GM19328 (cell line): Measurements from ENCODE around the gene IPMK.
"Not testable (repeated sequence)": the region's sequence is repeated elsewhere in the genome, so short reads cannot be mapped to it uniquely, and the experiment has no call there.

Experiments
- ATAC-seq: cut with Tn5 transposase; IDR thresholded peaks from one replicate; pipeline ENCODE4 v1.9.1; 2021; ENCODE audit warnings: mild to moderate bottlenecking, moderate library complexity; ENCODE audit not compliant: unreplicated experiment

The IPMK gene

DNA sequence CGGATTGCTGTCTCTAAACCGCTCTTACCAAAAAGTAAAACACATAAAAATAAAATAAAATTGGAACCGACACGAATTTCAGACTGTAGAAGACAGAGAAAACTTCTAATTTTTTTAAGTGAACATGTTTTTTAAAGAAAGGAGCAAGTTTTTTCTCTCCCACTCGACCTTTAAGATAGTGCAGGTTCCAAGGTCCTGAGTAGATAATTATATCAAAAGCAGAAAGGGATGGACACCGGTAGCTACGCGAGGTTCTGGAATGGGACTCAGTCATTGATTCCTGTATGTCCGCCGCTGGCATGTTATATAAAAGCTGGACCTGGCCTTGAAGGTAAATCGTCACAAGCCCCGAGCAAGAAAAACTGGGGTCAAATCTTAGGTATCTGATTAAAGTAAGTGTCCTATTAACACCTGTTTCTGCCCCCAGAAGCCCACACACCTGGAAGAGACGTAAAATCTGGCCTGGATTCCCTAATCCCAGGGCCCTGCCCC is 806 bp upstream of the IPMK start:
- peak; percentile 0 for ATAC-seq

DNA sequence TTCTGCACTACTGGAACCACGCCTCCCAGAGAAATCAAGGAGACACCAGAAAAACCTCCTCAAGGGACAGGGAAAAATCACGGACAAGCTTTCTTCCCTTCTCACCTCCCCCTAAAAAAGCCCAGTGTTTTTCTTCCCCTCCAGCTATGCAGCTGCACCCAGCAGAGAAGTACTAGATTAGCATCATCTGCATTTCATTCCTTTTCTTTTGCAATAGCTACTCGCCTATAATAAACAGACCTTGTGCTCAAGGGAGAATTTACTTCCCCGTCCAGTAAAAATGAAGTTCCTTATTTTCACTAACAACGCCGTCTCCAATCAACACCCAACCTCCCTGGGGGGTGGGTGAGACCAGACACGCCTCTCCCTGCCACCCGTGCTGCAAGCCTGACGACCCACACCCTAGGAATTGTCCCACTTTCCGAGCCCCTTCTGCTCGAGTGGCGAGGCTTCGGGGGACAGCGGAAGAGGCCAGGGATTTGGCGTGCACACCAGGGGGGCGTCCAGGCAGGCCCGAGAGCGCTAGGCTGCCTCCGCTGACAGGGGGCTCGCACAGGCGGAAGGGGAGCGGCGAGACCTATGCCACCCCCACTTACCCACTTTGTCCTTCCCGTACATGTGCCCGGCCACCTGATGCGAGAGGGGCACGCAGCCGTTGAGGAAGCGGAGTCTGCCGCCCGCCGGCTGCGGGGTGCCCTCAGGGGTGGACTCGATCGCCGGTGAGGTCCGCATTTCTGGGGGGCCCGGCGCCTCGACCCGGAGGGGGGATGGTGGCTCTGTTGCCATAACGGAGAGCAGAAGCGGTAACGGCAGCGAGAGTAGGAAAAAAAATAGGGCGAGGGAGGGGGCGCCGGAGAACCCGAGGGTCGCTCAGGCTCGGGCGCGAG is 625 bp downstream of the IPMK start:
- peak; percentile 2 for ATAC-seq

DNA sequence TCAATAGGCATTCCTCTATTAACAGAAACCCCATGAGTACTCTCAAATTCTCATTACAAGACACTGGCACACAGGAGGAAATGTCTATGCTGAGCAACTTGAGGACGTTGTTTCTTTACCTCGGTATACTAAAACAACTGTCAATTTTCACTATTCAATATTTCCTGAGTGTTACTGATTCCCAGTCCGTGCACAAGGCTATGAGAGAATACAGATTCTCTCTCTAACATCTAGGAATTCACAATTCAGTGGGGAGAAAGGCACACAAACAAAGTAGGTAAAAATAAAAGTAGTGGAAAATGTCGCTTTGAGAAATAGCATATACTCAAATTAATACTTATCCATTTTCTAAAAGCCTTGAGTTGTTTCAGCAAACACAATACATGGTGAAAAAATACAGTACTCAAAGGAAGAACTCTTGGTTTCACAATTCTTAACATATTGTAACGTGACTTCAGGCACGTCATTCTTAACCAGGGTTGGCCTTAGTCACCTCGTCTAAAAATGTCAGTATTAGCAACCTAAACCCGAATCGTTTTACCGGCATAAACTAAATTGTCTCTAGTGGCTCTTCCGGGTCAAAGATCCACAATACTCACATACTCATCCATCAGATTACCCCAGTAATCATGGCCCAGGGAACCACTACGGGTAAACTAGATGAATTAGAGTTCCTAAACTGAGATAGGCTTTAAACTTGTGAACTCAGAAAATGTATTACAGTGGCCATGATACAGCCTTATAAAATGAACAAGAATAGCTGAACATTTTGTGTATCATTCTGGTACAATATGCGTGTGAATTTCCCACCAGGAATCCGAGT is 1.5 kb downstream of the IPMK start:
- ATAC-seq = no peak

DNA sequence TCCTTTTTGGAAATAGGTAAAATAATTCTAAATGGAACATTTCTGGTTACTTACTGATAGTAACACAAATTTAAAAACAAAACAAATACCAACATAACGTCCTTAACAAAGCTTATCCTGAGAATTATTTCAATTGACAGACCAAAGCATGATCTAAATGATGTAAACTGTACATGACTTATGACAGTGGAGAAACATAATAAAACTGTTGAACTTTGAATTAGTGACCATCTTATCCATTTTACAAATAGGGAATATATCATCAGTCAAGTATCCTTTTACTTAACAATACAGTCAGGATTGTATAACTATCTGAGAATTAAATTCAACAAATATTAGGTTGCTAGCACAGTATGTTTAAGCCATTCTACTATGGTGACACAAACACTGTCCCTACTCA is 2.4 kb downstream of the IPMK start:
- ATAC-seq = no peak

DNA sequence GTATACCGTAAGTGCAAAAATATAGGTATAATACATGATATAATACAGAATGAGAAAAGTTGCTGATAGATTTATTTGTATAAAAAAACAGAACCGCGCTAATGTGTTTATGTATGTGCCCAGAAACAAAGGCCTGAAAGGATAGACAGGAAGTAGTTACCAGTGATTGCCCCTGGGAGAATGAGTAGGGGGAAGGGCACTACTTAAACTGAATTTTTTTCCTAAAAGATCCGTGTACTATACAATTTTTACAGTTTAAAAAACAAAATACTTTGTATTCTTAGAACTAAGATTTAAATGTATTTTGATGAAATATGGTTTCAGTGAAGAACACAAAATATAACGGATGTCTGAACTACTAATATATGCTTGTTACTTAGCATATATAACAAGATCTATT is 2.9 kb downstream of the IPMK start:
- no peak for ATAC-seq

DNA sequence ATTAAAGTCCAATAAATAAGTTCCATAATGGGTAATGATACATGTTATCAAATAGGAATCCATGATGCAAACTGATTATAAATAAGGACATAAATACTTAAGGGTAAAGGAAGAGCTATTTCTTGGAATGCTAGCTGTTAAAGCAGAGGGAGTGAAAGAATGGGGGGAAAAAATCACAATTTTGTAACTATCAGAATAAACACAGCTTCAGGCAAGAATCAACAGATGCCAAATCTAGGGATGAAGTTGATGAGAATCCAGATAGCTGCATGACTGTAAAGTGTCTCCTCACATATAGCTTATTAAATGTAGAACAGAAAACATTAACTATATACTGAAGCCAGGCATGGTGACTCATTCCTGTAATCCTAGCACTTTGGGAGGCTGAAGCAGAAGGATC is 4.9 kb downstream of the IPMK start:
- ATAC-seq = no peak

DNA sequence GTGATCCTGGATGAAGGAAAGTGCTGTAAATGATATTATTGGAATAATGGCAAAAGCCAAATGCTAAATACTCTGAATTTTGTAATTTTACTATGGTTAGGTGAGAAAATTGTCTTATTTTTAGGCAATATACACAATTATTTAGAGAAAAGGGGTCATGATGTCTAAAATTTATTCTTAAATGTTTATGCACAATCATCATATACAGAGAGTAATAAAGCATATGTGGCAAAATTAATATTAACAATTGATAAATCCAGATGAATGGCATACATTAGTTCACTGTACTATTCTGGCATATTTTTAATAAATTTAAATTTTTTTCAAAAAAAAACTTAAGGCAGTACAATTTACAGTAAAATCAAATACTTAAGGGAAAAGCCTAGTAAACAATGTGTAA is 7.4 kb downstream of the IPMK start:
- no peak for ATAC-seq

DNA sequence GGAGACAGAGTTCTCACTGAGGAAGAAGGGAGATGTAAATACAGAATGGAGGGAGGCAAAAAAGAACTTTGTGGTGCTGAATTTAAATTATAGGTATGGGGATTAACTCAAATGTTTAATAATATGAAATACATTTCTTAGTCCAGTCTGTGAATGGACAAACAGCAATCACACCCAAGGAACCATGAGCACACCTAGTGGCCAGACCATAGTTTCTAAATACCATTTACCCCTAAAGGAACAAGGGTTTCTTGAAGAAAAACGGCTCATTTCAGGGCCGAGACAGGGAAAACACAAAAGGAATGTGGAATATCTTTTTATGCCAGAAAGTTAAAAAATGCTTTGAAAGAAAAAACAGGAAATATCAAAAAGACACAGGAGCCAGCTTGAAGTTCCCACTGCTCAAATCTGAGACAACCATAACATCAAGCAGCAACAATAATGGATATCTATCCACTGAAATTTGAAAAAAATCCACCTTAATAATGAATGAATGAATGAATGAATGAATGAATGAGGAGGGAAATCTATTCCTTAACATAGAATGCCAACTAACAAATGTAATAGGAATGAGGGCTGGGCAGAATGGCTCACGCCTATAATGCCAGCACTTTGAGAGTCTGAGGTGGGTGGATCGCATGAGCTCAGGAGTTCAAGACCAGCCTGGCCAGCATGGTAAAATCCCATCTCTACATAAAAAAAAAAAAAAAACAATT is 8.6 kb downstream of the IPMK start:
- ATAC-seq = no peak

DNA sequence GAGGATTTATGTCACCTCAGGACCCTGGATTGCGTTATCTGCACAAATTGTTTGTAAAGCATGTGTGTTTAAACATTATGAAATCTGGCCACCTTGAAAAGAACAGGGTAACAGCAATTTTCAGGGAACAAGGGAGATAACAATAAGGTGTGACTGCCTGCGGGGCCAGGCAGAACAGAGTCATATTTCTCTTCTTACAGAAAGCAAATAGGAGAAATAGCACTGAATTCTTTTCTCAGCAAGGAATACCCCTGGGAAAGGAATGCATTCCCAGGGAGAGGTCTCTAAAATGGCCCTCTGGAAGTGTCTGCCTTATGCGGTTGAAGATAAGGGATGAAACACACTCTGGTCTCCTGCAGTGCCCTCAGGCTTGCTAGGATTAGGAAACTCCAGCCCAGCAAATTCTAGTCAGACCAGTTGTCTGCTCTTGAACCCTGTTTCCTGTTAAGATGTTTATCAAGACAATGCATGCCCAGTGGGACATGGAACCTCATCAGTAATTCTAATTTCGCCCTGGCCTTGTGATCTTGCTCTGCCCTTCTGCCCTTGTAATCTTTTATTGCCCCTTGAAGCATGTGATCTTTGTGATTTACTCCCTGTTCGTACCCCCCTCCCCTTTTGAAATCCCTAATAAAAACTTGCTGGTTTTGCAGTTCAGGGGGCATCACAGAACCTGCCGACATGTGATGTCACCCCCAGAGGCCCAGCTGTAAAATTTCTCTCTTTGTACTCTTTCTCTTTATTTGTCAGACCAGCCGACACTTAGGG is 11.5 kb downstream of the IPMK start:
- ATAC-seq = not testable (repeated sequence)

DNA sequence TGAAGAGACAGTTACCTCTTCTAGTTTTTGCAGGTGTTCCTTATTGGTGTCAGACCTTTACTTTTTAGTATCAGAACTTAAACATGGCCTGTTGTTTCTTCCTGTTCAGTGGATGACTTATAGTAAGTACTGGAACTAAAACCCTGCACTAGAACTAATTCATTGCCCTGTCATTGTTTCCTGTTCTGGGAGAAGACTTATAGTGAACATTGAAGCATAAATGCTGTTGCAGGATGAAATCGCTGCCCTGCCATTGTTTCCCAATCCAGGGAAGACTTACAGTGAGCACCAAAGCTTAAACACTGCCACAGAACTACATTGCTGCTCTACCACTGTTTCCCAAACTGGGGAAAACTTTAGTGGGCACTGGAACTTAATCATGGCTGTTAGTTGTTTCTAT is 13.1 kb downstream of the IPMK start:
- no peak for ATAC-seq

DNA sequence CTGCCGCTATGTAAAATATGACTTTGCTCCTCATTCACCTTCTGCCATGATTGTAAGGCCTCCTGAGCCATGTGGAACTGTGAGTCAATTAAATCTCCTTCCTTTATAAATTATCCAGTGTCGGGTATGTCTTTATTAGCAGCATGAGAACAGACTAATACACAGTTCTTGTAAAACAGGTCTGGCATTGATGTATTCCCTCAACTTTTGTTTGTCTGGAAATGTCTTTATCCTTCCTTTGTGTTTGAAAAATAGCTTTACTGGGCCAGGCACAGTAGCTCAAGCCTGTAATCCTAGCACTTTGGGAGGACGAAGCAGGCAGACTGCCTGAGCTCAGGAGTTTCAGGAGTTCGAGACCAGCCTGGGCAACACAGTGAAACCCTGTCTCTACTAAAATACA is 14.5 kb downstream of the IPMK start:
- no peak for ATAC-seq

DNA sequence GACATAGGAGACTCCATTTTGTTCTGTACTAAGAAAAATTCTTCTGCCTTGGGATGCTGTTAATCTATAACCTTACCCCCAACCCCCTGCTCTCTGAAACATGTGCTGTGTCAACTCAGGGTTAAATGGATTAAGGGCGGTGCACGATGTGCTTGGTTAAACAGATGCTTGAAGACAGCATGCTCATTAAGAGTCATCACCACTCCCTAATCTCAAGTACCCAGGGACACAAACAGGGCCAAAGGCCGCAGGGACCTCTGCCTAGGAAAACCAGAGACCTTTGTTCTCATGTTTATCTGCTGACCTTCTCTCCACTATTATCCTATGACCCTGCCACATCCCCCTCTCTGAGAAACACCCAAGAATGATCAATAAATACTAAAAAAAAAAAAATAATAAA is 23.0 kb downstream of the IPMK start:
- ATAC-seq = not testable (repeated sequence)

DNA sequence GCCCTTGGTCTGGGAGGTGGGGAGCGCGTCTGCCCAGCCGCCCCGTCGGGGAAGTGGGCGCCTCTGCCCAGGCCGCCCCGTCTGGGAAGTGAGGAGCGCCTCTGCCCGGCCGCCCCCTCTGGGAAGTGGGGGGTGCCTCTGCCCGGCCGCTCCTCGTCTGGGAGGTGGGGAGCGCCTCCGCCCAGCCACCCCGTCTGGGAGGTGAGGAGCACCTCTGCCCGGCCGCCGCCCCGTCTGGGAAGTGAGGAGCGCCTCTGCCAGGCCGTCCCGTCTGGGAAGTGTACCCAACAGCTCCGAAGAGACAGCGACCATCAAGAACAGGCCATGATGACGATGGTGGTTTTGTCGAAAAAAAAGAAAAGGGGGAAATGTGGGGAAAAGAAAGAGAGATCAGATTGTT is 23.5 kb downstream of the IPMK start:
- not testable (repeated sequence) for ATAC-seq

DNA sequence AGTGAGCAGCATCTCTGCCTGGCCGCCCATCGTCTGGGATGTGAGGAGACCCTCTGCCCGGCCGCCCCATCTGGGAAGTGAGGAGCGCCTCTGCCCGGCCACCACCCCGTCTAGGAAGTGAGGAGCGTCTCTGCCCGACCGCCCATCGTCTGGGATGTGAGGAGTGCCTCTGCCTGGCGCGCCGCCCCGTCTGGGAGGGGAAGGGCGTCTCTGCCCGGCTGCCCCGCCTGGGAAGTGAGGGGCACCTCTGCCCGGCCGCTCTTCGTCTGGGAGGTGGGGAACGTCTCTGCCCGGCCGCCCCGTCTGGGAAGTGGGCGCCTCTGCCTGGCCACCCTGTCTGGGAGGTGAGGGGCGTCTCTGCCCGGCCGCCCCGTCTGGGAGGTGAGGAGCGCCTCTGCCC is 23.9 kb downstream of the IPMK start:
- ATAC-seq = not testable (repeated sequence)

DNA sequence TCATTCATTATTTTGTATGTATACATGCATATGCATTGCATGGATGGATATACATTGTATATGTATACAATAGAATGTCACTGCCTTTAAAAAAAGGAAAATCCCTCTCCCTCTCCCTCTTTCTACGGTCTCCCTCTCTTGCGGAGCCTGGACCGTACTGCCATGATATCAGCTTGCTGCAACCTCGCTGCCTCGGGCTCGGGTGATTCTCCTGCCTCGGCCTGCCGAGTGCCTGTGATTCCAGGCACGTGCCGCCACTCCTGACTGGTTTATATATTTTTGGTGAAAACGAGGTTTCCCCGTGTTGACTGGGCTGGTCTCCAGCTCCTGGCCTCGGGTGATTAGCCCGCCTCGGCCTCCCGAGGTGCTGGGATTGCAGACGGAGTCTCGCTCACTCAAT is 24.4 kb downstream of the IPMK start:
- ATAC-seq = no peak

DNA sequence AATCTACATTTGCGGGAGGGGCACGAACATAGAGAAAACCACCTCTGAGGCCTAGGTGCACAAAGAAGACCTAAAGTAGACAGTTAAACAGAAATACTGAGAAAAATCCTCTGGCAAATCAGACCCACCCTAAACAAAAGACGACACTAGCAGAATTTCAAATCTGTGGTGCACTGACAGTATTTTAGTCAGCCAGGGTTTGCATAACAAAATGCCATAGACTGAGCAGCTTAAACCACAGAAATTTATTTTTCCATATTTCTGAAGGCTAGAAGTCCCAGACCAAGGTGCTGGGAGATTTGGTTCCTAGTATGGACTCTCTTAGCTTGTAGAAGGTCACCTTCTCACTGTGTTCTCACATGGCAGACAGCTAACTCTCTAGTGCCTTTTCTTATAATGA is 26.3 kb downstream of the IPMK start:
- ATAC-seq = no peak

DNA sequence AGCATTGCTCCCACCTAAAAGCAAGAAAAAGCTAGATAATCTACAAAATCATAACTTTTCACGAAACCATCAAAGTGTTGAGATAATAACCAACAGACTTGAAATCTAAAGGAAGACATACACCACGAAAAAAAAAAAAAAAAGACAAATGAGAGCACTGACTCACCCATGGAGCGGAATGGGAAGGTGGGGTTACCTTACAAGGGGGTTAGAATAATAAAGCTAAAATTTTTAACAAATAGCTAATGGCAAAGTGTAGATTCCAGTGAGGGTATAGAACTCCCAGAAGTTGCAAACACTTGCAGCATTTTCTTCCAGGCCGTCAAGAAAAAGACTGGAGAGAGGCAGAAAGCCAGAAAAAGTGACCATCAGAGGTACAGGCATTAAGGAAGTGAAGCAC is 27.2 kb downstream of the IPMK start:
- ATAC-seq = no peak

DNA sequence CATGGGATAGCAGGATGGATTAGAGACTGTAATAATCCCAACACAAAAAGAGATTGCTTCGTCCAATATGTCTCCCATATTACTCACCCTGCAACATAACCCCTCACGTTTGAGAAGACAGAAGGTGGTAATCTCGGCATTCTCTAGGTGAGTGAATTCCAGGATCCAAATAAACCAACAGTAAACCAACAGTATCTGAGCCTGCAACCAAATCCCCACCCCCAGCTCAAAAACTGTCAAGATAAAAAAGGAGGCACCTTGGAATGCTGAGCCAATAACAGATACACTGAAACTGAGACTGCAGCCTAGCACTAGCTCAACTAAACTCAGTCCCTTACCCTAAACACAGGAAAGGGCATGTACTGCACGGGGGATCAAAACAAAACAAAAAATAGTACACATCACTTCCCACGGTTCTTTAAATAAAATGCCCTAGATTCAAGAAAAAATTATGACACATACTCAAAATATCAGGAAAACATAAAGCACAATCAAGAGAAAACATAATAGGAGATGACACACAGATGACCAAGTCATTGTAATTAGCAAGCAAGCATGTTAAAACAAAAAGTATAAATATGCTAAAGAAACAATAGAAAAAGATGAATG is 28.0 kb downstream of the IPMK start:
- ATAC-seq = no peak

DNA sequence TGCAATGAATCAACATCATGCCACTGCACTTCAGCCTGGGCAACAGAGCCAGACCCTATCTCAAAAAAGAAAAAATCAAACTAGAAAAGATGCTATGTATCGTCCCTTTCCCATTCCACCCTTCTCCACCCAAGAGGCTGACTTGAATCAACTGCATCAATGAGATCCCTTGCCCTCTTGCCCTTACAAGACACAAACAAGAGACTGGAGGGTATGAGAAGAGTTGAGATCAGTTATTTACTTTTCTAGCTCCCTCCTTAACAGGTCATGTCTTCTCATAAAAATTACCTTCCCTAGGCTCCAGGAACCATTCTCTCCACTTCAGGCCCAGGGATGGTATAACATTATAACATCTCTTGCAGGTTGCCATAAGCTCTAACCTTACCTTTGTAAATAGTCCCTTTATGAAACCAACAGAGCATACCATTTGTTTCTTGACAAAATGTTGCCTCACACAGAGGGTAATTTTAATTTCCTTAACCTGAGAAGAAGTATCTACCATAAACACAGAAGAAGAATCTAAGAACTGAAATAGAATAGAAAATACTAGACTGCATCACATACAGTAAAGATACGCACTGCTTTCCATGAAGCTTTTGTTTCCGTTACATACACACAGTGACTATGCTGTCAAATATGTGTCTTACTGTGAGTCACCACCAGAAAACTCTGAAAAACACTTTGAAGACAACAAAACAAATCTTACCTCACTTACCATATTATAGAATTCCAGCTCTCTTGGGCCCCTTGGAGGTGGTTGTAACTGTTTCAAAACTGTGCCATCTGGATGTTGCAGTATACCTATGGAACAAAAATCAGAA is 30.5 kb downstream of the IPMK start:
- ATAC-seq = no peak
